ENCODE results near the gene ZNF821. TPM values are rescaled to one million over a fixed set of nuclear protein-coding genes. Genes with fewer than 3 reads are reported as not detected.
"Not testable (repeated sequence)": the region's sequence is repeated elsewhere in the genome, so short reads cannot be mapped to it uniquely, and the experiment has no call there.

The ZNF821 gene
- polyA plus RNA-seq, 5 donors: 19.4 to 23.4 (median 21.7) TPM

DNA sequence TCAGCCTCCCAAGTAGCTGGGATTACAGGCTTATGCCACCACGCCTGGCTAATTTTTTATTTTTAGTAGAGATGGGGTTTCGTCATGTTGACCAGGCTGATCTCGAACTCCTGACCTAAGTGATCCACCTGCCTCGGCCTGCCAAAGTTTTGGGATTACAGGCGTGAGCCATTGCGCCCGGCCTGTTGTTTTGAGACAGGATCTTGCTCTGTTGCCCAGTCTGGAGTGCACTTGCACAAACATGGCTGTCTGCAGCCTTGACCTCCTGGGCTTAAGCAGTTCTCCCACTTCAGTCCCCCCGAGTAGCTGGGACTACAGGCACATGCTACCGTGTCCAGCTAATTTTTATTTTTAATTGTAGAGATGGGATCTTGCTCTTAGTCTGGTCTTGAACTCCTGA, 20.3 kb upstream of the ZNF821 start:
- DNase-seq: no peak

- DNase-seq: no peak
These were observed 19.6 kb upstream of the ZNF821 start for GRCh38 chr16:71903608-71904007.

DNA sequence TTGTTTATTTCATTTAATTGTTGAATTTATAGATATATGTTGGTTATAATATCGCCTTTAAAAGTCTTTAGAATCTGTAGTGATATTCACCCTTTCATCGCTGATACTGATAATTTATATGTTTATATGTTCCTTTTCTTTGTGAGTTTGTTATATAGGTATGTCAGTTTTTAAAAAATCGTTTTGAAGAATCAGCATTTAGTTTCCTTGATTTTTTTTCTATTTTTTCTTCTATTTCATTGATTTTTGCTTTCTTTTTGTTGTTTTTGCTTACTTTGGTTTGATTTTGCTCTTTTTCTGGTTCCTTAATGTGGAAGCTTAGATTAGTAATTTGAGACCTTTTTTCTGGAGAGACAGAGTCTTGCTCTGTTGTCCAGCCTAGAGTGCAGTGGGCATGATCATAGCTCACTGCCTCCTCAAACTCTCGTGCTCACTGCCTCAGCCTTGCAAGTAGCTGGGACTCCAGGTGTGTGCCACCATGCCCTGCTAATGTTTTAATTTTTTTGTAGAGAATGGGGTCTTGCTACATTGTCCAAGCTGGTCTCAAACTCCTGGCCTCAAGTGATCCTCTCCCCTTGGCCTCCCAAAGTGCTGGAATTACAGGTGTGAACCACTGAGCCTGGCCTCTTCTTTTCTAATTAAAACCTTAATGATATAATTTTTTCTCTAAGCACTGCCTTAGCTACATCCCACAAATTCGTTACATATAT, 18.8 kb upstream of the ZNF821 start:
- no peak for DNase-seq

GRCh38 chr16:71899171-71899570, 15.2 kb upstream of the ZNF821 start:
- DNase-seq: no peak

GRCh38 chr16:71896764-71897368, 12.9 kb upstream of the ZNF821 start:
- no peak for DNase-seq

DNA sequence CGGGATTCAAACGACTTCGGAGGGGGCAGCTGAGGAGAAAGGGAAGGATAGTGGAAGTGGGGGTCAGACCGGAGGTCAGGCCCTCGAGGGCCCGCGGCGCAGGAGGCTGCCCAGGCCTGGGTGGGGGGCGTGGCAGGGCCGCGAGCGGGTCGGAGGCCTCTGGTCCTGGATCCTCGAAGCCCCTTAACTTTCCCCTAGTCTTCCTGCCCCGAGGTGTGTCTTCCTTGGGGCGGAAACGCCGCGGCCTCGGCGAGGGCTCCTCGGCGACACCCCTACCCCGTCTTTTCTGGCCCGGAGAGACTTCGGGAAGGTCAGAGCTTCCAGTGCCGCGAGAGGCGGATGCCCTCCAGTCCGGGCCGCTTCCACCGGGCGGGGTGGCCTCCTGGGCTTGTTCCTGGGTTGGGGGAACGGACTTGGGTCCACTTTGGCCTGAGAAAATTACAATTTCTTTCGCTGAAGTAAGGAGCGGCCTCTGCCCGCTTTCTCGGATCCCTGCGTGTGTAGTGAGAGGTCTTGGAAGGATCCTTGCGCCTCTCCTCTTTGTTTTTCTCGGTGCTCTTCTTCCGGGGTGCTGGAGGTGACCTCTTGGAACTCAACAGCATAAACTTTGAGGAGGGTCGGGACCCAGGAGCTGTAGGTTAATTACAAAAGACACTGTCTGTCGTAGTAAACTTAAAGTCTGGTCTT, 11.8 kb upstream of the ZNF821 start:
- peak in 1 of 2 donors; percentile 32 for DNase-seq

GRCh38 chr16:71894921-71895678, 11.1 kb upstream of the ZNF821 start, which contains the start of gene IST1:
Gene IST1, plus strand, starts transcription at chr16:71895531. Its CDS starts 20,110 bp downstream, at chr16:71915641.
- peak; percentile 97 to 98 for DNase-seq

DNA sequence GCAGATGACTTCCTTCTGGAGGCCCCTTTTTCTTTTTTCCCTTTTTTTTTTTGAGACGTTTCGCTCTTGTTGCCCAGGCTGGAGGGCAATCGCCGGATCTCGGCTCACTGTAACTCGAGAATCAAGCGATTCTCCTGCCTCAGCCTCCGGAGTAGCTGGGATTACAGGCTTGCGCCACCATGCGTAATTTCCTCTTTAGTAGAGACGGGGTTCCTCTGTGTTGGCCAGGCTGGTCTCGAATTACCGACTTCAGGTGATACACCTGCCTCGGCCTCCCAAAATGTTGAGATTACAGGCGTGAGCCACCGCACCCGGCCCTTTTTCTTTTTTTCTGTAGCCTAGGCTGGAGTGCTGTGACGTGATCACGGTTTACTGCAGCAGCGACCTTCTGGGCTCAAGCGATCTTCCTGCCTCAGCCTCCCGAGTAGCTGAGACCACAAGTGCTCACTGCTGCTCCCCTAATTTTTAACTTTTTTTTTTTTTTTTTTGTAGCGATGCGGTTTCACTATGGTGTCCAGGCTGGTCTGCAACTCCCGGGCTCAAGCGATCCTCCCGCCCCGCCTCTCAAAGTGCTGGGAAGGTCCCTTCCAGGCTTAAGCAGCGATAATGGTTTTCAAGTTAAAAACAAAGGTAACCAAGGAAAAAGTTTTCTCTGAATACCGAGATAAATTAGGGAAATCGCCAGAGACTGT, 10.4 kb upstream of the ZNF821 start:
- peak; percentile 32 to 38 for DNase-seq

DNA sequence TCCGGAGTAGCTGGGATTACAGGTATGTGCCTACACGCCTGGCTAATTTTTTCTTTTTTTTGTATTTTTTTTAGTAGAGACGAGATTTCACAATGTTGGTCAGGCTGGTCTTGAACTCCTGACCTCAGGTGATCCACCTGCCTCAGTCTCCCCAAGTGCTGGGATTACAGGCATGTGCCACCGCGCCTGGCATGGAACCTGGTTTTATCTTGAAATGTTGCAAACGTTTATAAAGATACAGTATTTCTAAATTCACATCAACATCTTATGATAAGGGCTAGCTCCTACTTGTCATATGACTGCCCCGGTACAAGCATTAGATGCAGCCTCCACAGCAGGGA, 9.9 kb upstream of the ZNF821 start:
- DNase-seq: no peak

DNA sequence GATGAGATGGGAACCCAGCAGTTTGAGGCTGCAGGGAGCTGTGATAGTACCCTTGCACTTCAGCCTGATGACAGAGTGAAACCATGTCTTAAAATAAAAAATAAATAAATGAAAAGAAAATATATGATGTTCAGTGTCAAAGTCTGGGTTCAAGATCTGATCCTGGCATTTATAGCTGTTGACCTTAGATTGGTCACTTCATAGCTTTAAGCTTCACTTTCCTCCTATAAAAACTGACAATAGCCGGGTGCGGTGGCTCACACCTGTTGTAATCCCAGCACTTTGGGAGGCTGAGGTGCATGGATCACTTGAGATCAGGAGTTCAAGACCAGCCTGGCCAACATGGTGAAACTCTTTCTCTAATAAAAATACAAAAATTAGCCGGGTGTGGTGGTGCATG, 5.2 kb upstream of the ZNF821 start:
- DNase-seq: no peak

- DNase-seq: no peak
These were observed 1.3 kb upstream of the ZNF821 start for GRCh38 chr16:71885261-71885650.

GRCh38 chr16:71883168-71883848, 674 bp downstream of the ZNF821 start:
- DNase-seq: peak; percentile 30 to 37

DNA sequence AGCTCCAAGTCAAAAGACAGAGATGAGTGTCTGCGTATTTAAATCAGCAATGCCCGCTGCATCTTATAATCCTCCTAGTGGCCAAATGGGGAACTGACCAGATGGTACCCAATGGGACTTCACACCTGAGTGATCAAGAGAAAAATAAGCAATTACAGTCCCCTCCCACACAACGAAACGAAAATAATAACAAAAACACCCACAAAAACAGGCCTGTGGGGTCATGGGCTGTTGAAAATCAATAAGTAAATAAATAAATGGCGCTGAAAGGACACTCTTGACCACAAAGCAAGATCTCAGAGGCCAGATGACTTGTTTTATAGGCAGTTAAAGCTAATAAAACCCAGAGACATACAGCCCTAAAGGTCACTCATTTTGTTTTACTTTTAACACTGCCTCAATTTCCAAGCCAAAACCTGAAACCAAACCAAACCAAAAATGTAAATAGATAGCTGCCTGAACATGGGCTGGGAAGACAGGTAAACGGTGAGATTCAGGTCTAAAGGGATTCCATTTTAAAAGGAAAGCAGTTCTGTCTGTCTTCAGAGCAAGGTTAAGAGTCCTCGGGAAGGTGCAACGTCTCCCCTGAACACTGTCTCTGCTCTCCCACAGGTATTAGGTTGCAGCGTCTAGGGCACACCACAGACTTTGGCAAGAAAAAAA, 1.3 kb downstream of the ZNF821 start:
- peak; percentile 39 to 56 for DNase-seq

DNA sequence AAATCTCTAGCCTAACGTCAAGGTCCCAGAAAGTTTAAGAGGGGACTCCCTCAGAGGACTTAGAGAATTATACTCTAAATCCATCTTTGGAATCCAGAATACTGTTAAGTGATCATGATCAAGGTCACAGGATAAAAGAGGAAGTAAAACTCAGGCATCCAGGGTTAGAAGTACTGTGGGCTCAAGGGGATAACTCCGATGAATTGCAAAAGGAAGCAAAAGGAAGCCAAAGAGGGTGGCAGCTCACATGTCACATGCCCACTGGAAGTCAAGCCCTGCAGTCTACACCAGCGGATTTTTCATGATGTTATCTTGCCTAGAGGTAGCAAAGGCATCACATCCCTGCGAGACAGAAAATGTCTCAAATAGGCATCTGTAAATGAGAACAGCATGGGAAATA, 3.8 kb downstream of the ZNF821 start:
- no peak for DNase-seq

DNA sequence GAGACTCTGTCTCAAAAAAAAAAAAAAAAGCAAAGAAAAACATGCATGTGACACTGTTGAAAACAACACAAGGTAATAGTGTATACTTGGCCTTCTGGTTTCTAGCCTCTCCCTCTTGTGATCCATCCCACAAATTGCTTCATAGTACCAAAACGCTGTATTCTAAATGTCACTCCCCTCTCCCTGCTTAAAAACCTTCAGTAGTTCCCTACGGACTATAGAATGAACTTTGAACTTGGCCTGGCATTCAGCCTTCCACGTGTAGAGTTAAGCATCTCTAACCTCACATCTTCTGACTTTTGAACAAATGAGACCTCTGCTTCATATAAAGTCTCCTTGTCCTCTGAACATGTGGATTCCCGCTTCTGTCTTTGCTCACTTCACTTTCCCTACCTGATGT, 5.1 kb downstream of the ZNF821 start:
- no peak for DNase-seq

GRCh38 chr16:71873199-71873598, 10.8 kb downstream of the ZNF821 start:
- no peak for DNase-seq

DNA sequence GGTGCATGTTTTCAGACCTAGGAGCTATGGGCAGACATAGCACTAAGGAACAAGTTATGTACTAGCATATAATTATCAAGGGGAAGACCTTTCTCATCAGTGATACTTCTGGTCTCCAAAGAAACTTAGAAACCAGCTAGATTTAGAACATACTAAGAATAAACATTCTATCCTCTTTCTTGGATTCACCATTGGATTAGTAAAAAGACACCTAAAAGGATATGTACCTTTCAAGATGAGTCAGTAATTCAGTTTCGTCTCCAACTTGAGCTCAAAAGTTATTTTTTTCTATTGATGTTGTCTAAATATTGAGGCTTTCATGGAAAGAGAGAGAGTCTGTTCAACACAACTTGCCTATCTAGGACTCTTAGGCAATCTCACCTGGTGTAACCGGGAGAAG, 13.2 kb downstream of the ZNF821 start:
- DNase-seq: no peak

GRCh38 chr16:71869089-71869488, 14.9 kb downstream of the ZNF821 start:
- no peak for DNase-seq

DNA sequence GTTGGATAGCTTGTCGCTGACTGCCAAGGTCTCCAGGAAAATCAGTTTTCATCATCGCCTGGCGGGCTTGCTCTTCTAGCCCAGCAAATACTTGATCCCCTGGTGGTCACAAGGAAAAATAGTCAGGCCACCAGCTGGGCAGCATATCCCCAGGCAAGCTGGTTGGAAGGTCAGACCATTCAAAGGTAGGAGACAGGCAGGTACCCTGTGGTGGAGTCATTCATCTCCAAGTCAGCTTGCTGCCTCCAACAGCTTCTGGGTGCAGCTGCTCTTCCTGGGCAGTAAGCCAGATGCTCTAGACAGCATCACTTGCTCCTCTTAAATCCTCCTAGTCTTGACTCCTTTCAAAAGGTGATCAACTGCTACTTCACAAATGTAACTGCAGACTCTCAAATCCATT, 16.0 kb downstream of the ZNF821 start:
- DNase-seq: no peak

DNA sequence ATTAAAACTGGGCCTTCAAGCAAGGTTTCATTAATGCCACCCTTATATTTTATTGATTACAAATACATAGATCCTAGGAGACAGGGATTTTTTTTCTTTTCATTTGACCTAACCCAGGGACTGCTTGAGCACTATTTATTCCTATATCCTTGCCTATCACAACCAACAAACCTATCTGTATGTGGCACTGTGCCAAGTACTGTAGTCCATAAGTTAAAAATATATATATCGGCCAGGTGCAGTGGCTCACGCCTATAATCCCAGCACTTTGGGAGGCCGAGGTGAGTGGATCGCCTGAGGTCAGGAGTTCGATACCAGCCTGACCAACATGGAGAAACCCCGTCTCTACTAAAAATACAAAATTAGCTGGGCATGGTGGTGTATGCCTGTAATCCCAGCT, 16.8 kb downstream of the ZNF821 start:
- not testable (repeated sequence) for DNase-seq

Data from right lung (tissue), 5 donors.